GM18517 (cell line): ENCODE measurements around the gene PDXDC1.
"Not testable (repeated sequence)": the region's sequence is repeated elsewhere in the genome, so short reads cannot be mapped to it uniquely, and the experiment has no call there.

Experiments
- ATAC-seq: cut with Tn5 transposase; IDR thresholded peaks from one replicate; pipeline ENCODE4 v1.9.1; 2021; ENCODE audit warnings: mild to moderate bottlenecking, moderate library complexity; ENCODE audit not compliant: unreplicated experiment

Gene PDXDC1

GRCh38 chr16:15015671-15016070, 40.8 kb downstream of the PDXDC1 start:
- not testable (repeated sequence) for ATAC-seq

- not testable (repeated sequence) for ATAC-seq
Measured at GRCh38 chr16:15016354-15016753, 41.5 kb downstream of the PDXDC1 start.

GRCh38 chr16:15016951-15017580, 42.2 kb downstream of the PDXDC1 start:
- not testable (repeated sequence) for ATAC-seq

GRCh38 chr16:15021429-15021828, 46.6 kb downstream of the PDXDC1 start:
- ATAC-seq: not testable (repeated sequence)

- ATAC-seq: peak; percentile 81
Measured at GRCh38 chr16:15022194-15022593, 47.4 kb downstream of the PDXDC1 start.

GRCh38 chr16:15023381-15024077, 48.7 kb downstream of the PDXDC1 start:
- not testable (repeated sequence) for ATAC-seq

GRCh38 chr16:15024858-15025199, 50.0 kb downstream of the PDXDC1 start:
- ATAC-seq: not testable (repeated sequence)

- ATAC-seq: not testable (repeated sequence)
Measured at GRCh38 chr16:15025234-15025951, 50.6 kb downstream of the PDXDC1 start.

- not testable (repeated sequence) for ATAC-seq
Measured at GRCh38 chr16:15027051-15027450, 52.2 kb downstream of the PDXDC1 start.

GRCh38 chr16:15027503-15028344, 52.9 kb downstream of the PDXDC1 start:
- not testable (repeated sequence) for ATAC-seq

GRCh38 chr16:15028345-15028715, 53.5 kb downstream of the PDXDC1 start:
- ATAC-seq: not testable (repeated sequence)

GRCh38 chr16:15028801-15029698, 54.2 kb downstream of the PDXDC1 start:
- not testable (repeated sequence) for ATAC-seq

- ATAC-seq: not testable (repeated sequence)
Measured at GRCh38 chr16:15029749-15030148, 54.9 kb downstream of the PDXDC1 start.

GRCh38 chr16:15031179-15031578, 56.4 kb downstream of the PDXDC1 start:
- ATAC-seq: no peak

- no peak for ATAC-seq
Measured at GRCh38 chr16:15031586-15031985, 56.8 kb downstream of the PDXDC1 start.

- no peak for ATAC-seq
Measured at GRCh38 chr16:15032547-15033308, 57.9 kb downstream of the PDXDC1 start.

GRCh38 chr16:15033309-15033707, 58.5 kb downstream of the PDXDC1 start:
- ATAC-seq: no peak

GRCh38 chr16:15034266-15035162, 59.7 kb downstream of the PDXDC1 start:
- ATAC-seq: no peak
